ENCODE results near the gene ADRA2A.

Gene ADRA2A

DNA sequence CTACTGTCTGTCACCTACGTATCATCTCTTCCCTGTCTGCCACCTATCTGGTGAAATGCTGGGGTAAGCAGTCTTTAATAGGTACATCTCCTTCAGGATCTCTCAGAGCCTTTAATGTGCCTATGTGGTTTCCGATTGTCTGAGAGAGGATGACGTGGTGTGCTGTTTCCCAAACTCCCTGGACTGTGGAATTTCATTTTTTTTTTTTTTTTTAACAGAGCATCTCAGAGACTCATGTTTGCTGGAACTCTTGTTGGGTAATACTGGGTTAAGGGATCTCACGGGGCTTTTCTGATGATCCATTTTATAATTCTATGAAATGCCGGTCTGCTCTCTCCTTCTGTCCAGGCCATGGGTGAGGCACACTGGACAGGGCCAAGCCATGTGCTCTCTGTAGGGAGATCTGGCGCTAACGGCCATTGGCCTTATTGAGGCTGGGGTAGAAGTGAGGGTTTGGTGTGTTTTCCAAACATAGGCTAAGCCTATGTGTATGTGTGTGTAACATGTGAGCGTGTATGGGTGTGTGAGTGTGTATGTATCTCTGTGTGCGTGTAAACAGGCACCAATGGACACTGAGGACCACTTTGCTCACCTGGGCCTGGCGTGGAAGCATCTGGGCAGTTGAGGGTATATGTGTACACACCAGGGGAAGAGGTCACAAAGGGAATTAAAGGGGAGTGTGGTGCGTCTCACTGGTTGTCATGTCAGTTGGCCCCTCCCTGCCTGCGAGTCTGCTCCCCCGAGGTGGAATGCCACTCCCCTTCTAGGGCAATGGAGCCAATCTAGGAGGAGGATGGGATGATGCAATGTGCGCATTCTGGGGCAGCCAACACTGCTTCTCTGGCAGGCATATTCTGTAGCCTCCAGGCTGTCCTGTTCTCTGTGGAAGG lies 7.8 kb downstream of the ADRA2A start:
- no peak for DNase-seq

DNA sequence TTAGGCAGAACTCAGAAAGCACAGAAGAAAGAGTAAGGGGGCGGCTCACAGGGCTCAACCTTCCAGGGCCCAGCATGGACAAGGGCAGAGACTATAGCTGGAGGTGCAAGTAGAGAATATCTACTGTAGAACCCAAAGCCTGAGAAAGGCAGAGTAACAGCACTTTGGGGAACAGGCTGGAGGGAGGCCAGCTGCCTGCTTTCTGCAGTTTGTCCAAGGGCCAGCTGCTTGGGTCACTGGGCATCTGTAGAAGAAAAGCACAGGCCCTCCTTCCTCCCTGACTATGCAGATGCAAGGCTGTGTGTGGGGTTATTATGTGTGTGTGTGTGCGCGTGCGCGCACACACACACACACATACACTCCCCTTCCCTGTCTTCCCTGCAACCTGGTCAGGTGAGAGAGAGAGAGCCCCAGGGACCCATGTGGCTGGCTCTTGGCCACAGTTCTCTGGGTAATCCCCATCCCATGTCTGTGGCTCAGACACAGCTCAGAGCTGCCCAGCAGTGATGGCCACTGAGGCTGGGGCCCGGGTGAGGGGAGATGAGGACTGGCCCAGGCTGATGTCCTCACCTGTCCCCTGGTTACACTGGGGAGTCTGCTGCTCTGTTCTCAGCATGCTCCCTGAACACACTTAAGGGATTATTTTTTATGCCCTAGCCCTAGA lies 9.0 kb downstream of the ADRA2A start:
- no peak for DNase-seq

DNA sequence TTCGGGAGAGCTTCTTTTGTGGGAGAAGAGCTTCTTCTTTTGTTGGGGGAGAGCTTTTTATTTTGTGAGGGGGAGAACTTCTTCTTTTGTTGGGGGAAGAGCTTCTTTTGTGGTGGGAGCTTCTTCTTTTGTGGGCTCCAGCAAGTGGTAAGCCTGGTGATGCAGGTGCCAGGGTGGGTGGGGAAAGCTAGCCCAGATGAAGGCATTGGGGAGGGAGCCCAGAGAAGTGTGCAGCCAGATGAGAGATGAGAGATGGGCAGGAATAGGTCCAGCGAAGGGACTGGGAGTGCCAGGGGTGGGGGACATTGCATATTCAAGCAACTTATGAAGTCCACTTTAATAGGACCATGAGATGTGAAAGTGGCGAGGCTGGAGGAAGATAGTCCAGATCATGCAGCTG lies 9.7 kb downstream of the ADRA2A start:
- DNase-seq, result no peak

DNA sequence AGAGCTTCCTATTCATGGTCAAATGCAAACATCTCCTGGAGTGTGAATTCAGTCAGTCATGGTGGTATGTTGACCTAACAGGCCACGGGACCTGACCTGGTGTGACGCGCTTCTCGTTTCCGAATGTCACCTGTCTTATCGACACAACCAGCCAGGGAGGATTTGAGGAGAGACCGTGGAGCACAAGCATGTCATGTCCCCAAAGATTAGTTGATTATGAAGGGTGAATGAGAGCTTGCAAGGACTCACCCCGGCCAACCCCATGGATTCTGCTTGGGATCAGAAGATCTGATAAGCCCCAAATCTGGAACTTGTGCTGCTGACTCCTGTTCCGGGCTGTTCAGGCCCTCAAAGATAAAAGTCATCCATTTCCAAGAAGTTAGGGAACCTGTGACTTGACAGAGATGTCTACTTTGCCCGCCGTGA lies 10.5 kb downstream of the ADRA2A start:
- no peak for DNase-seq

DNA sequence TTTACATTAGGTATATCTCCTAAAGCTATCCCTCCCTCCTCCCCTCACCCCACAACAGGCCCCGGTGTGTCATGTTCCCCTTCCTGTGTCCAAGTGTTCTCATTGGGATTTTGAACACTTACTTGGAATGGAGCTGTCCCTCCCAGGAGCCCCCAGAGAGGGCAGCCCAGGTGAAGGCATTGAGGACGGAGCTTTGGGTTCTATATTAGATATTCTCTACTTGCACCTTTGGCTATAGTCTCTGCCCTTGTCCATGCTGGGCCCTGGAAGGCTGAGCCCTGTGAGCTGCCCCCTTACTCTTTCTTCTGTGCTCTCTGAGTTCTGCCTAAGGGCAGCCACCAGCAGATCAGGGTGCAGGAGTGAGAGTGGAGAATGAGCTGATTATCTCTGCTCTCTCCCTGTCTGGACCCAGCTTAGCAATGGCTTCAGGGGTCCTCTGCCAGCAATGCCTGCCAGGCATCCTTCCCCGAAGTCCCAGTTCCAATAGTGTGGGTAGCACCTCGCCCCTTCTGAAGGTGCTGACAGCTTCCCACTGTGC lies 11.2 kb downstream of the ADRA2A start:
- no peak for DNase-seq

DNA sequence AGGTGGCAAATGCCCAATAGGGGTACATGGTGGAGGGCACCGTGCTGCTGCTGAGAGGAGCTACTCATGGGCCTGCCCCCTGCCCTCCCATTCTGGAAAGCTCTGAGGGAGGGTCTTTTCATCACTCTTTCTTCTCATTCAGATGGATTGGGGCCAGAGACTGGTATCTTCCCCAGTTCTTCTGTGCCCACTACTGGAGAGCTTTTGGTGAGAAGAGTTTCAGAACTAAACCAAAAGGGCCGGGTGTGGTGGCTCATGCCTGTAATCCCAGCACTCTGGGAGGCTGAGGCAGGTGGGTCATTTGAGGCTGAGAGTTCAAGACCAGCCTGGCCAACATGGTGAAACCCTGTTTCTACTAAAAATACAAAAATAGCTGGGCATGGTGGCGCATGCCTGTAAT lies 12.5 kb downstream of the ADRA2A start:
- DNase-seq, result no peak

DNA sequence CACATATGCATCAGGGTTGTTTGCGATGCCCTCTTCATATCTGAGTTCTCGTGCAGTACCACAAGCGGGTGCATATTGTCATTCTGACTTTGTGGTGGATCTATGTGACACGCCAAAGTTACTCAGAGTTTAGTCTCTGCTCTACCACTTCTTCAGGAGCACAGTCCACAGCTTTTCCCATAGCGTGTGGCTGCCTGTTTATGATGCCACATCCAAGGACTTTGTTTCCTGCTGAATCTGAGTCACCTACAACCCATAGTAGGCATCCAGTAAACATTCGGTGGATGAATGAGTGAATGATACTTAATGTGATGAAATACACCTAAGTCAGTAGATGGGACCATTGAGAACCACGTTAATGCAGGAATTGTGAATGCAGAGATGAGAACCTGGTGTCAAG lies 15.0 kb downstream of the ADRA2A start:
- no peak for DNase-seq

DNA sequence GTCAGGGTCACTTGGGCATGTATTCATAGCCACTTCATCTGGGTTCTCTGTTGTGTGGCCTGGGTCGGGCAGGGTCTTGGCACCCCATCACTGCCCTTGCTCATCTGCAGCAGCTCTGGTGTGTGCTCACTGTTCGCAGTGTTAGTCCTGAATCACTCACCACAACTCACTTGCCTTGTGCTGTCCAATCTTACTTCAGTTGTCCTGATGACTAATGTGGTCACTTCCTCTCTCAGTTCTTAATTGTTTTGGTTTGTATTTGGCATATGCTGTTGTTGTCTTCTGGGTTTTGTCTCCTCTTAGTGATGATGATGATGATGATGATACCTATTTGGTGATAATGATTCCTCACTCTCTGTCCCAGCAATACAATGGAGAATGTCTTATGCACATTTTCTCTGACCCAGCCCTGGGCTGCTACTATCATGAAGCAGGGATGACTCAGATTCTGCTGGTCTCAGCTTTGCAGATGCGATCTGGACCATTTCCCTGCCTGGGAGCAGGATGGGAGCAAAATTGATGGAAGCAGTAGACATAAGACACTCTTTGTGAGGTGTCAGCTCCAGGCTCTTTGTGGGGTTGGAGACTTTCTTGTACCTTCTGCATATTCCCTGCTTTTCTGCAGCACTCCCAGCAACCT lies 17.0 kb downstream of the ADRA2A start:
- DNase-seq, result no peak

DNA sequence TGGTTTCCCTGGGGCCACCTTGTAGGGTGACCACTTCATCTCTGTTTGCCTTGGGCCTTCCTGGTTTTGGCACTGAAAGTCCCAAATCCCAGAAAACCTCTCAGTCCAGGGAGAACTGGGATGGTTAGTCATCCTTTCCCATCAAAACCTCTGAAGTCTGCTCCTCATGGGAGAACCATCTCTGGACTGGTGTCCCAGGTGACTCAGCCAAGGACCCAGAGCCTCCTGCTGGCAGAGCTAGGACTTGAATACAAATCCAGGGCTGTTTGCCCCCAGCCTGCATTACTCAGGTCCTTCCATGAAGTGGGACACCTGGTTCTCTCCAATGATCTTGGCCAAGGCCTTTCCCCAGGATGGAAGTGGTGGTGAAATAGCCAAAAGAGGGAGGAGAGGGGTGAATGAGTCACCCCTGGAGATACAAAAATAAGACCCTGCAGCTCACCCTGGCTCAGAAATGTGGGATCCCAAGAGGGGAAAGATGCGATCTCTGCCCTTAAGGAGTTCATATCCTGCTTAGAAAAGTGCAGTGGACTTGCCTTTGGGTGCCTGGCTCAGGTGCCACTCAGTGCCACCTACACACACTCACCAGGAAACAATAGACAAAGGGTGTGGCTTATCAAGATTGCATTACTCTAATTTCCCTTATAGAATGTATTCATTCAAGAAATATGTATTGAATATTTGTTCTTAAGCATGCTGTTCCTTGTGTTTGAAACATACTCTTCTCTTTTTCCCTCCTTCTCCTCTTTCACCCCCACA lies 22.0 kb downstream of the ADRA2A start:
- DNase-seq, result no peak

DNA sequence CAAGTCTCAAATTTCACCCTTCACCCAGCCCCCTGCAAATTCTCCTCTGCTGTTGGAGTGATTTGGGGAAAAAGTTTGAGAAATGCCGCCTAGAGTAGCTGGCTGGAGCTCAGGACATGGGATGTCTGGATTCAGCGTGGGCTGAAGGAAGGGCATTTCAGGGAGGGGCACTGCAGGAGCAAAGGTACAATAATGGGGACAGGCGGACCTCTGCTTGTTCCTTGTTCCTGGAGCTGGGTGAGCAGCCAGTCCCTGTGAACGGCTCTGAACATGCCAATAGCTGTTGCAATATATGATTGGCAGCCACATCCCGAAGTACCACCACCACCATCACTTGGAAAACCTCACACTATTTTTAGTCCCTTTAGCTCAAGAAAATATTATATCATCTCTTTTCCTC lies 23.4 kb downstream of the ADRA2A start:
- DNase-seq, result no peak

DNA sequence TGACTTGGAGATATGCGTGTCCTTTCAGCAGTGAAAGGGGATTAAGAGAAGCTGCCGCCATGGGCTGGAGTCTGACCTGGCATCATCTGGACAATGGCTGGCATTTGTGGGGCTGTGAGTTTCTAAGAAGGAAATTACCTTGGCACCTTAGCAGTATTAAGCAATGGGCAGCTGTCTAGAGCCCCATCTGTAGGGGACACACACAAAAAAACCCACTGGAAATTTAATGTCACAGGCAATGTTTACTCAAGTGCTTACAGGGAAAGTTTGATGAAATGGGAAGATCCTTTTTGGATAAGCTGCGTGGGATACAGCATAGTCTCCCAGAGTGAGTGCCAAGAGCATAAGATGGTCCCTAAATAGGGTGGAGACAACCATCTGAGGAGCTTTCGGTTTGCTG lies 25.0 kb downstream of the ADRA2A start:
- no peak for DNase-seq

DNA sequence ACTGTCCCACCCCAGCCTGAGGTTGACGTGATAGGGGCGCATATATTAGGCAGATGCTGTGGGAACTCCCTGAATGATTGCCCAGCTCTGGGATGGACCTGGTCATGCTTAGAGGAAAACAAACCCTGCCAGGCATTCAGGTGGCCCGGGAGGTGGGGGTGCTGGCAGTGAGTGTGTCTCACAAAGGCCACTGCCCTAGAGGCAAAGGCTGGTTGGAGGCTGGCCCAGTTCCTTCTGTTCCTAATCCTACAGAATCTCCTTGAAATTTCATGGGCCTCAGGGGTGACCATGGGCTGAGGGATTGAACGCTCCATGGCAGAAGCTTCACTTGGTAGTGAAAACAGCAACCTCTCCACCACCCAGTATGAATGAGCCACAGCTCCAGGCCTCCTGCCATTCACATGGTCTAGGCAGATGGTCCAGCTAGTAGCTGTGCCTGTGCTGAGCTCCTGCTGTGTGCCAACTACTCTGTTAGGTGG lies 25.6 kb downstream of the ADRA2A start:
- DNase-seq, result no peak

DNA sequence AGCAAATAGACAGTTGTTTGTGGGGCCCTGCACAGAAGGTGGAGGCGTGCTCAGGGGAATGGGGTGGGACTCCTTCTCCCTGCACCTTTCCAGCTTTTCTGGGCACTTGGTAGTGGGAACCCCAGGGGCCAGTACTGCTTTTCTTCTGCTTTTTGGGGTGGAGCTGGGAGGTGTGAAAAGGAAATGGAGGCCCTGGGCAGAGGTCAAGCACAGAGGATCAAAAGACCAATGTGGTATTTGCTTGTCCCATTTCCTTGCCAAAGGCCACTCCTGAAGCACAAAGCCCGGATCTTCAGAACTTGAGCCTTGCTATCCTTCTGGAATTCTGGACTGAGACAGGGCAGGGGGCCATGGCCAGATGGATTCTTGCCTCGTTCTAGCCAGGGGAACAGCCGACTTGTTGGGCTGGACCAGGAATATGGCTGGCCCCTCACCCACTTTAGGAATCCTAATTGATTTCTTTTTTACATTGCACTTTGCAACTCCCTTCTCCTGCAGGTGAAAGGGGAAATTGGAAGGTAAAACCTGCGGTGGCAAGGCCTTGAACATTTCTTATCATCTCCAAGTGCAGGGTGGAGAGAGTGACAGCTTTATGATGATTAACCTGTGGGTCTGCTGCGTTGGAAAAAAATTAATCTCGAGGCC lies 26.5 kb downstream of the ADRA2A start:
- no peak for DNase-seq

DNA sequence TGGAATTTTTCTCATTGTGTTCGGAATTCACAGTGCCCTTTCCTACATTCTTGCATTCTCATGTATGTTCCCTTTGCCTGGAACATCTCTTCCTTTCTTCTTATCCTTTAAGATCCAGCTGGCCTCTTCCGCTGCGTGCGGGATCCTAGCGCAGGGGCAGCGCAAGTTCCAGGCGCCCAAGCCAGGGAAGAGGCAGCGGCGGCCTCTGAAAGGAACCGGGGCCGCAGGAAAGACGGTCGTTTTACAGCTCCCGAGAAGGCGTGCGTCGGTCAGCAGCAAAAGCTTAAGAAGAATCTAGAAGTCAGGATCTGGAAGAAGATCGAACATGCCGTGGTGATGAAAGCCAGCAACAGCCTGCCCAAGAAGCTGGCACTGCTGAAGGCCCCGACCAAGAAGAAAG lies 28.0 kb downstream of the ADRA2A start:
- no peak for DNase-seq

DNA sequence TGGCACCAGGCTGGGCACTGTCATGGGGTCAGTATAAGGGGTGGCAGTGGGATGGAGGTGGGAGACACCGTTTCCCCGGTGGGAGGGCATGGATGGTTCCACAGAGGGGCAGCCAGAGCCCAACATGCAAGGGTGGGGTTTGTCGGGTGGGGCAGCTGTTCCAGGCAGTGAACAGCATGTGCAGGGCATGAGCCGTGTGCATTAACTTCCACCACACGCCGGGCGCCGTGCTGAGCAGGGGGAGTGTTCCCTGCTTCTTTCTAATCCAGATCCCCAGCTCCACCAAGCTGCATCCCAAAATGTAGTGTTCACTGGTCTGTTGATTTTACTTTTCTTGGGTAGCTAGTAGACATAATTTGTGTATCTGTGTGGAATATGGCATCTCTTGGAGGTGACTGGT lies 29.3 kb downstream of the ADRA2A start:
- DNase-seq, result no peak

DNA sequence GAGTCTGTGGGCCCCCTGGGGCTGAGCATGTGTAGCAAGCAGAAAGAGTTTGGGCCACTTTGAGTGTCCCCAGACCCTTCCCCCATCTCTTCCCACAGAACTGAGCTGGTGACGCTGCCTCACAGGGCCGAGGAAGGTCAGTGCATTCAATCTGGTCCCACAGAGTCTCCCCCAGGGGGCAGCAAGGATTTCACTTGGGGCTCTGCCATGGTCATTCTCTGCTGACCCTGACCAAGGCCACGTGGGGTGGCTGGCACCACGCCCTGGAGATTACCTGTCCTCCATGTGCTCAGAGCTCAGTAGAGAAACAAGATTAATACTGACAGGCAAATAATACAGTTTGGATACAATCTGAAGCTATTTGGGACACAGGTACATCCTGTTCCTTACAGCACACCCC lies 30.2 kb downstream of the ADRA2A start:
- no peak for DNase-seq

DNA sequence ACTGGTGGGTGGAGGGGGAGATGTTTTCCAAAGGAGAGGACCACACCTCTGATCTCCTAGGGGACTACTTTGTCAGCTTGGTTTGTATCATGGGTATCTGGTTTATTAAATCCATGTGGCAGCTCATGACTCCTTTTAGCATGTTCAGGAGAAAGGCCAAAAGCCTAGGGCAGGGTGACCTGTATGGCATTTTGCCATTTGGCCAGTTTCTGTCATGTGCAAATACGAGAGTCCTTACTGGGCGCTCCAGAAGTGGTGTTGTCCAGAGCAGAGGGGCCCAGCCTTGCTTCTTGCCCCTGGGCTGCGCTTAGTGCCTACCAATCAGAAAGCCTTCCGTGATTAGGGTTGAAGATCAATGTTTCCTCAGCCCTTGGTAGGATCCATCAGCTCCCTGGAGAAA lies 31.0 kb downstream of the ADRA2A start:
- DNase-seq, result no peak

DNA sequence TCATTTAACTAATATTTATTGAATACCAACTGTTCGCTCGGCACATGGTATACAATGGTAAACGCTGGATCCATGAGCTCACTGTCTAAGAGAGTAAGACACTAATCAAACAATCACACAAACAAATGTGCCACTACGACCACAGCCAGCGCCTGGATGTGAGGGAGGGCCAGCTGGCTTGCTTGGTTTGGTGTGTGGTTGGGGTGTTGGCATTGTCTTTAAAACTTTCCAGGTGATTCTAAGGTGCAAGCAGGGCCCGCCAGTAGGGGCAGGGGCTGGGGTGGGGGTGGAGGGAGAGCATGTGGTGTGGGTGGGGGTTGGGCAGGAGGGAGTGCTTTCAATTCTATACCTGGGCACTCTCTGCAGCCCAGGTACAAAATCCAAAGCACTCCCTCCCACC lies 31.6 kb downstream of the ADRA2A start:
- DNase-seq, result no peak

DNA sequence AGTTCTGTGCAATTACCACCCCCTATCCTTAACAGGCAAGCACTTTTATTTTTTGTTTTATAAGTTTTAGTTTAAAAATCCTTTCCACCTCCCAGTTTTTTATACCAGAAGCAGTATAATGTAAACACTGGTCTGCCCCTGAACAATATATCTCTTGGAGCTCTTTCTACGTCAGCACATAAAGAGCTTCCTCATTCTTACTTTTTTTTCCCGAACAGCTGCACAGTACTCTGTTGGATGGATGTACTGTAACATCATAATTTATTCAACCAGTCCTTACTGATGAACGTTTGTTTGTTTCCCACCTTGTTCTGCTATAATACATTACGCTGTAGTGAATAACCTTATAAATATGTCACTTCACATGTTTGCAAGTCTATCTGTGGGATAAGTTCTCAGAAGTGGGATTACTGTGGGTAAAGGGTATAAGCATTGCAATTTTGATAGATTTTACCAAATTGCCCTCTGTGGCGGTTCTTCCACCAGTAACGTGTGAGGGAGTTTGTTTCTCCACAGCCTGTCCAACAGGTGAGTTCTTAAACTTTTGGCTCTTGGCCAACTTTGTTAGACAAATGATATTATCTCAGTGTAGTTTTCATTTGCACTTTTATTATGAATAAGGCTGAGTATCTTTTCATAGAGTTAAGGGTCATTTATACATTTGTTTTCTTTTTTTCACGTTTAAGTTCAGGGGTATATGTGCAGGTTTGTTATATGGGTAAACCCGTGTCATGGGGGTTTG lies 32.8 kb downstream of the ADRA2A start:
- DNase-seq, result no peak

DNA sequence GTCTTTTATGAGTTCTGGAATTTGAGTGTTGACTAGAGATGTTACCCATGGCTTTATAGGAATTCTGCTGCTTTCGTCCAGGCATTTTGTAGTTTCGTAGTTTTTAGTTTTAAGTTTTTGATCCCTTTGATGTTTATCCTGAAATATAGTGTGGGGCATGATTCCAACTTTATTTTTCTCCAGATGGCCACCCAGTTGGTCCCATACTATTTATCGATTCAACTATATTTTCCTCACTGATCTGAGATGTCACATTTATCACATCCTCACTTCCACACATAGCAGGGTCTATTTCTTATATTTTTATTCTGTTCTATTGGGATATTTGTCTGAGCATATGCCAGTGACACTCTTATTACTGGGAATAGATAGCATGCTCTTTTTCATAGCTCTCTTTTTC lies 33.9 kb downstream of the ADRA2A start:
- no peak for DNase-seq

DNA sequence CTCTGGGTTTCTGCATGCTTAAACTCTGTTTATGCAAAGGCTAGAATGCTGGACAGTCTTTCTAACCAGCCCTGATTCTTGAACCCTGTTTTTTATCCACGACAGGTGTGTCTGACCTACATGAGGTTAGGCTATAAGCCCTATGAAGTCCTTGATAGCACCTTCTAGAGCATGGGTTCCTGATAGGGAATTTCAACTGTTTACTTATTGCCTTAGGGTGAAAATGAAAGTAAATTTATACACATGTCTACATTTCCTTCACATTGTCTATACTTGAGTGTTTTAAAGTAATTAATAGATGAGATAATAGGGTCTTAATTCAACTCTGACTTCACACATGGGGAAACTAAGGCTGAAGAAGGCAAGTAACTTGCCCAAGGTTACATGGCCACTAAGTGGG lies 35.5 kb downstream of the ADRA2A start:
- no peak for DNase-seq

Data from stimulated activated CD4-positive, alpha-beta T cell treated with anti-CD3 and anti-CD28 coated beads, Interleukin-1b, Interleukin-23, amount 100 ng/mL, for 48 hours (primary cell).